ENCODE results near the gene SUN3.
"Not testable (repeated sequence)": the region's sequence is repeated elsewhere in the genome, so short reads cannot be mapped to it uniquely, and the experiment has no call there.

The SUN3 gene

DNA sequence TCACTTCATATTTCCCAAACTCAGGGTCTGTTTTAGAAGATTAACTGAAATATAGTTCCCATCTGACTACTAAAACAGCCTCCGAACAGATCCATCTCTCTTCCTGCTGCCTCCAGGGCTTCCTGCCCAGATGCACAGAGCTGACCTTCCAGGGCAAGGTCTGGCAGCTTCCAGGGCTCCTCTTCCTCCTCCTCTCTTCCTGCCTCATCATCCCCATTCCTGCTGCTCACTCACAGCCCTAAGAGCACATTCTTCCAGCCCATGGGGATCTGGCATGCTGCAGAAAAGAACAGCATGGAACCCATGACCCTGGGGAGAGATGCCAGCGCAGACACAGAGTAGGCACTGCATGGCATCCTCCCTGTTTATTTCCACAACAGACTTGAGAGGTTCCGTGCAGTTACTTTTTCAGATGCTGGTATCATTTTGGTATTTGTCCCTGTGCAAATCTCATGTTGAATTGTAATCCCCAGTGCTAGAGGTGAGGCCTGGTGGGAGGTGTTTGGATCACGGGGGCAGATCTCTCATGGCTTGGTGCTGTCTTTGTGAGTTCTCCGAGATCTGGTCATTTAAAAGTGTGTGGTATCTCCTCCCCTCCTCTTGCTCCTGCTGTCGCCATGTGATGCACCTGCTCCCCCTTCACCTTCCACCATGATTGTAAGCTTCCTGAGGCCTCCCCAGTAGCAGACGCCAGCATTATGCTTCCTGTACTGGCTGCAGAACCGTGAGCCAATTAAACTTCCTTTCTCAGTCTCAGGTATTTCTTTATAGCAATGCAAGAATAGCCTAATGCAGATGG lies 85.0 kb downstream of the SUN3 start:
- no peak for DNase-seq (ENCODE audit: low spot score)

DNA sequence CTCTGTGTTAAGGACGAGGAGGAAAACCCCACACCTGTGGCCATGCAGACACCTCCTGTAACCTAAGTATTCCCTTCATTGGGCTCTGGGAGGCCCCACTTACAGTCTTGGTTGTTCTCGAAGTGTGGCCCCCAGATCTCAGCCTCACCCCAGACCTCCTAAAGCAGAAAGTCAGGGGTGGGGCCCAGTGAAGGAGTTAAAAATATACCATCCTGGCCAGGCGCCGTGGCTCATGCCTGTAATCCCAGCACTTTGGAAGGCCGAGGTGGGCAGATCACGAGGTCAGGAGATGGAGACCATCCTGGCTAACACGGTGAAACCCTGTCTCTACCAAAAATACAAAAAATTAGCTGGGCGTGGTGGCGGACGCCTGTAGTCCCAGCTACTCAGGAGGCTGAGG lies 86.3 kb downstream of the SUN3 start:
- DNase-seq (ENCODE audit: low spot score) = not testable (repeated sequence)

DNA sequence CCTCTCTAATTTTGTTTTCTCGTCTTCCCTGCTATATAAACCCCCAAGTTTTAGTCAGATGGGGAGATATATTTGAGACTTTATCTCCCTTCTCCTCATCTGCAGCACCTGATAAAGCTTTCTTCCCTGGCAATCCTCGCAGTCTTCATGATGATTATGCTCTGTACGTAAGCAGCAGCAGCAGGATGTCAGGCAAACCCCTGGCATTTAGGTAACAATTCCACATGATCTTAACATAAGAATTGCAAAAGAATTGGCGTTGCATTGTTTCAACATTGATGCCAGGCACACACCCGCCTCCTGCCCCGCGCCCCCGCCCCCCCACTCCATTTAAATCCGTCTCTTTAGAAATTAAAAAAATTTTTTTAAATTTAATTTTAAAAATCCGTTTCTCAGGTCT lies 86.8 kb downstream of the SUN3 start:
- DNase-seq (ENCODE audit: low spot score) = no peak

- DNase-seq (ENCODE audit: low spot score) = no peak
These were observed 87.6 kb downstream of the SUN3 start for GRCh38 chr7:47941136-47941844.

DNA sequence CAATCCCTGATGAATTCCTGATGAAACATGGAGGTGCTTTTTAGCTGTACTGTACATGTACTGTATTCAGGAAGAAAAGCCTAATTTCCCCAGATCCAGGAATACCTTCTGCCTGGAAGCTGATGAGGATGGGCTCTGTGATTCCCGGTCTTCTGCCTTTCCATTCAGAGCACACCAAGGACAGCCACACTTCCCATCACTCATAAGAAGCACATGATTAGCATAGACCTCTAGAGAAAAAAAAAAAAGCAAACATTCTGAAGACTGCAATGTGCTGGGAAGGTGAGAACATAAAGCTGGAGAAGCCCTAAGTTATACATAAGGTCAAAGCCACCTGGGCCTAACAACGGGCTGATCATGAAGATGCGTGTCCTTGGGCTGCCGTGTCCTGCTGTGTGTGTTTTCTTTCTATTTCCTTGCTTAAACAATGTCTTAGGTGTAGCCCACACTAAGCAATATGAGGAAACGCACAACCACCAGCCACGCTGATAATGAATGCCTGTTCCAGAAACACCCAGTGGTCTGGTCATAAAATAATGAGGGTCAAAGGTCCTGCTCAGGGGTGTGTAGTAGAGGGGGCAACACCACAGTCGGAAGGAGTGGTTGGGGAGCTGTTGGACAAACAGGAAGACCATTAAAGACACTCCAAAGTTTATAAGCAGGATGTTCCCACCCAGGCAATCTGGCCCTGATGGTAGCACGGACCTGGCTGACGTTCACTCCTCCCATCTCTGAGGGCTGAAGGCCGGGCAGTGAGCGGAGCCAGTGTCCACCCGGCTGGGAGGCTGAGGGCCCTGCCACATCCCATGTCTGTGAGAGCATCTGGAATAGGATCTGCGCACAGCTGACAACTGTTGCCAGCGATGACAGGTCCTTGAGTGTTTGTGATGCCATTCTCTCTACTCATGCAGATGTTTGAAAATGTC lies 88.6 kb downstream of the SUN3 start:
- DNase-seq (ENCODE audit: low spot score) = no peak

GRCh38 chr7:47939425-47940036 lies 89.4 kb downstream of the SUN3 start:
- DNase-seq (ENCODE audit: low spot score) = no peak

DNA sequence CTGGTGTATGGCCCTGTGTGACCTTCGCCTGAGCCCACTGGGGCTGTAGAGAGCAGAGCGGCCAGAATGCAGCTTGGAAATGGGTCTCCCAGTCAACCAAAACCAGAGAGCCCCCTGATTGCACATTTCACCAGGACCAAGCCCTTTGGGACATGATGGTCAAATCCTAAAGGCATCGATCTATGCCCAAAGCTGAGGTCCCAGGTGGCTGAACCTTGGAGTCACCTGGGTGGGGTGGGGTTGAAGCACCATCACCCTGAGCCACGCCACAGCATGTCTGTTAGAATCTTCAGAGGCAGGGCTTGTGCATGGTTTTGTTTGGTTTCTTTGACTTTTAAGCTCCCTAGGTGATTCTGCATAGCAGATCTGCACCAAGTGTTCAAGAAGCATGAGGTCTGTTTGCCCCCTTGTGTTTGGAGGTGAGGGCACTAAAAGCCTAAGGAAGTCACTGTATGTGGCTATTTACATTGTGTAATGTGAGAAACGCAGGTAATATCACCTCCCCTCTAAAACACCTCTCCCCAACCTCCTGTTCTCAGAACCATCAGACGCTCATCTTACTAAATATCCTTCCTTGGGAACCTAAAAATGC lies 90.2 kb downstream of the SUN3 start:
- DNase-seq (ENCODE audit: low spot score) = no peak

- no peak for DNase-seq (ENCODE audit: low spot score)
These were observed 91.0 kb downstream of the SUN3 start for GRCh38 chr7:47937711-47938573.
